Keratinocyte (primary cell): ENCODE data around the gene SYP. TPM values are rescaled to one million over a fixed set of nuclear protein-coding genes. Genes with fewer than 3 reads are reported as not detected.

Source experiments
- DNase-seq: peaks from one replicate; pipeline ENCODE4 v3.0.0-alpha.2; 2011; ENCODE audit warnings: low read depth, missing footprints, low spot score
- FAIRE-seq: peaks from 2 replicates; lab custom pipeline; 2011; peaks lifted over from hg19 to GRCh38; lab: Jason Lieb, UNC
- H2AFZ ChIP-seq: 2 replicates; pipeline ENCODE4 v1.6.0; 2012; ENCODE audit warnings: low read length, control low read depth, inconsistent platforms; ENCODE audit not compliant: control insufficient read depth
- H3K27ac ChIP-seq: 2 replicates; pipeline ENCODE4 v1.5.1; 2011; ENCODE audit warnings: low read length; ENCODE audit not compliant: control insufficient read depth, insufficient read depth
- H3K27me3 ChIP-seq: 3 replicates; pipeline ENCODE4 v1.6.0; 2011; ENCODE audit warnings: low read length; ENCODE audit not compliant: control insufficient read depth, insufficient read depth; ENCODE audit errors: extremely low read depth
- H3K36me3 ChIP-seq, 2 experiments: 2 replicates in 1 of 2; 3 replicates in 1 of 2; pipeline ENCODE4 v1.5.1; 2011; ENCODE audit warnings: low read length in 2 of 2, mild to moderate bottlenecking in 1 of 2; ENCODE audit not compliant: control insufficient read depth in 2 of 2, insufficient read depth in 2 of 2; ENCODE audit errors: extremely low read depth in 1 of 2
- H3K4me1 ChIP-seq: 3 replicates; pipeline ENCODE4 v1.5.1; 2011; ENCODE audit warnings: low read length; ENCODE audit not compliant: control insufficient read depth, insufficient read depth; ENCODE audit errors: extremely low read depth
- H3K4me2 ChIP-seq: 3 replicates; pipeline ENCODE4 v1.6.0; 2011; ENCODE audit warnings: low read depth, low read length; ENCODE audit not compliant: control insufficient read depth, insufficient read depth; ENCODE audit errors: extremely low read depth
- H3K4me3 ChIP-seq, 3 experiments: fragments of 200-600 bp in 1 of 3; sonication (generic) in 1 of 3; 2 replicates in 2 of 3; 3 replicates in 1 of 3; pipeline ENCODE4 v1.5.1; 2011 to 2016; ENCODE audit warnings: low read length in 3 of 3, mild to moderate bottlenecking in 3 of 3, control low read depth in 2 of 3, inconsistent platforms in 1 of 3, low read depth in 1 of 3, mixed read lengths in 1 of 3, mixed run types in 1 of 3, moderate library complexity in 1 of 3; ENCODE audit not compliant: control insufficient read depth in 2 of 3, insufficient read depth in 2 of 3; ENCODE audit errors: extremely low read depth in 1 of 3
- H3K79me2 ChIP-seq: 2 replicates; pipeline ENCODE4 v1.6.0; 2012; ENCODE audit warnings: low read length; ENCODE audit not compliant: control insufficient read depth, insufficient read depth
- H3K9ac ChIP-seq: 3 replicates; pipeline ENCODE4 v1.6.0; 2011; ENCODE audit warnings: low read length; ENCODE audit not compliant: control insufficient read depth, insufficient read depth; ENCODE audit errors: extremely low read depth
- H3K9me1 ChIP-seq: 3 replicates; pipeline ENCODE4 v1.6.0; 2011; ENCODE audit warnings: low read length; ENCODE audit not compliant: control insufficient read depth, insufficient read depth; ENCODE audit errors: extremely low read depth
- H3K9me3 ChIP-seq: 2 replicates; pipeline ENCODE4 v1.5.1; 2012; ENCODE audit warnings: low read depth, low read length; ENCODE audit not compliant: control insufficient read depth
- H4K20me1 ChIP-seq: 3 replicates; pipeline ENCODE4 v1.6.0; 2011; ENCODE audit warnings: low read length; ENCODE audit not compliant: control insufficient read depth, insufficient read depth; ENCODE audit errors: extremely low read depth
- EZH2 ChIP-seq: IDR thresholded peaks from one replicate; pipeline ENCODE4 v1.6.1; 2012; ENCODE audit warnings: inconsistent platforms, mild to moderate bottlenecking, low read length, moderate library complexity
- dilution Hi-C: fragments of 300-500 bp; cut with MboI; formaldehyde crosslinking; loops from one replicate; pipeline ENCODE4 v1.7.0; 2020; ENCODE audit warnings: low sequenced_read_pairs; ENCODE audit not compliant: extremely low pct_ligation_motif_present
- polyA plus RNA-seq, 5 experiments: library from polyadenylated mRNA; depleted of rRNA in 3 of 5; stranded (reverse) in 3 of 5; stranded (forward) in 1 of 5; unstranded in 1 of 5; fragments of >200 nt; gene quantifications; 1 replicate in 1 of 5; 2 replicates in 3 of 5; 3 replicates in 1 of 5; pipeline versions ENCODE4 v1.2.1 to v1.2.3, GENCODE V29; 2011 to 2012; ENCODE audit warnings: missing spikeins in 2 of 5, low read depth in 1 of 5, low replicate concordance in 1 of 5
- TF ChIP-seq, protein P1 (sequence below), 3 experiments: IDR thresholded peaks in 1 of 3; conservative IDR thresholded peaks in 1 of 3; optimal IDR thresholded peaks in 1 of 3; 2 replicates in 2 of 3; 3 replicates in 1 of 3; pipeline versions ENCODE3 to v1.5.1; 2011; ENCODE audit warnings: low read length in 3 of 3, mild to moderate bottlenecking in 3 of 3, moderate library complexity in 2 of 3, control low read depth in 1 of 3, inconsistent platforms in 1 of 3; ENCODE audit not compliant: insufficient read depth in 2 of 3; ENCODE audit errors: extremely low read depth in 1 of 3

The SYP gene
- polyA plus RNA-seq, 1 donor (not counting 4 experiments of a cell fraction or from before 2014, with no cell fraction given), result 0.07 TPM

DNA sequence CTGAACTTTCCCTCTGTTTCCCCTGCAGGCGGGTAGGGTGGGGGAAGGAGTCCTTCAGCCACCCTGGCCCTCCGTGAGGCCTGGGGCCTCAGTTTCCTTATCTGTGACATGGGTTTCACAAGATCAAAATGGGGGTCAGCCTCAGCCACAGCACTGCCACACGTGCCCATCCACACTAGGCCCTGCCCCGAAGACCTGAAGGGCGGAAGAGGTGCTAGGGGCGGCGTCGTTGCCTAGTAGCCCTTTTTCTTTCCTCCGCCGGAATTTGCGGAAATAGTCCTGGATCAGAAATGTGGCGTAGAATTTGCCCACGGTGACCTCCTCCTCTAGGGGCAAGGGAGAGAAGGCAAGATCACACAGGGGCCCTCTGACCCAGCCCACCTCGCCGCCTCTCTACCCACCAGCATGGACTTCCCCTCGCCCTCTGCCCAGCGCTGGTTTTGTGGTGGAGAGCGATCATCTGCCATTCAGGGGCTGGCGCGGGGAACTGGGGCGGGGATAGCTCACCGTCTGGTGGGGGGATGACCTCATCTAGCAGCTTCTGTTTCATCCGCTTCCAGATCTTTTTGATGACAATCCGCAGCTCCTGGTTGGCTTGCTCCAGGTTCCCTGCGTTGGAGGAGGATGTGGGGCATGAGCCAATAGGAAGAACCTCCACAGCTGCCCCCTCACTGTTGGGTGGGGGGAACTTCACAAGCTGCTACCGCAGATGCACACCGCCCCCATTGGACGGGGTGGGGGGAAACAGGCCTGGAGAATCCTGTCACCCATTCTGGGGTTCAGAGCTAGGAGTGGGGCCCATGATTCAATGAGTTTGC, 9.7 kb upstream of the SYP start:
- TF ChIP-seq, protein P1, sequence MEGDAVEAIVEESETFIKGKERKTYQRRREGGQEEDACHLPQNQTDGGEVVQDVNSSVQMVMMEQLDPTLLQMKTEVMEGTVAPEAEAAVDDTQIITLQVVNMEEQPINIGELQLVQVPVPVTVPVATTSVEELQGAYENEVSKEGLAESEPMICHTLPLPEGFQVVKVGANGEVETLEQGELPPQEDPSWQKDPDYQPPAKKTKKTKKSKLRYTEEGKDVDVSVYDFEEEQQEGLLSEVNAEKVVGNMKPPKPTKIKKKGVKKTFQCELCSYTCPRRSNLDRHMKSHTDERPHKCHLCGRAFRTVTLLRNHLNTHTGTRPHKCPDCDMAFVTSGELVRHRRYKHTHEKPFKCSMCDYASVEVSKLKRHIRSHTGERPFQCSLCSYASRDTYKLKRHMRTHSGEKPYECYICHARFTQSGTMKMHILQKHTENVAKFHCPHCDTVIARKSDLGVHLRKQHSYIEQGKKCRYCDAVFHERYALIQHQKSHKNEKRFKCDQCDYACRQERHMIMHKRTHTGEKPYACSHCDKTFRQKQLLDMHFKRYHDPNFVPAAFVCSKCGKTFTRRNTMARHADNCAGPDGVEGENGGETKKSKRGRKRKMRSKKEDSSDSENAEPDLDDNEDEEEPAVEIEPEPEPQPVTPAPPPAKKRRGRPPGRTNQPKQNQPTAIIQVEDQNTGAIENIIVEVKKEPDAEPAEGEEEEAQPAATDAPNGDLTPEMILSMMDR (optimal IDR thresholded peaks at IDR 0.05 in 1 of 3, IDR thresholded peaks at IDR 0.05 in 1 of 3, conservative IDR thresholded peaks at IDR 0.05 in 1 of 3; ENCODE audit: extremely low read depth in 1 of 3, insufficient read depth in 2 of 3, low read length in 3 of 3), result no peak
- no peak for TF ChIP-seq EZH2
- Histone ChIP-seq H3K9me1 (no peaks in the 10 kb centered on the region), H3K9ac (no peak overlapping the region), H3K27me3 (no peaks in the 10 kb centered on the region), H3K4me1 (no peaks in the 10 kb centered on the region), H3K27ac (no peak overlapping the region), H3K9me3 (no peaks in the 10 kb centered on the region), H3K4me3 (no peak overlapping the region), H2AFZ (no peak overlapping the region), H4K20me1 (no peaks in the 10 kb centered on the region), H3K36me3 (no peaks in the 10 kb centered on the region), H3K79me2 (no peaks in the 10 kb centered on the region), H3K4me2 (no peak overlapping the region)
- dilution Hi-C loops, result no loop called here
- DNase-seq, result no peak
- no peak for FAIRE-seq

DNA sequence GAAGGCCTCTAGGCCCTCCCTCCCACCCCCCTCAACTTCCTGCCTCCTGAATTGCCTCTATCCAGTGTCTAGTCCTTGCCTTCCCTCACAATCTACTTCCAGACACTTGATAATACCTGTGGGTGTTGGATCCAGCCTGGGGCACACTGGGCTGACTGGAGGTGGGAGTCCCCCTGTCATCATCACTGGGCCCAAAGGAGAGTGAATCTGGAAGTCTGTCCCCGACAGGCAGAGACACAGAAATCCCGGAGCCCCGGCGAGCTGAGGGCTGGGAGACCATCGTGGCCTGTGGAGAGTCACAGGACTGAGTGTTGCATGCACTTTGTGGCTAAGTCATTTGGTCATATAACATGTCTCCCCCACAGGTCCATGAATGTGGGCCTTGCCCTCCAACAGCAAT, 8.4 kb upstream of the SYP start:
- DNase-seq (no peak), FAIRE-seq (no peak)
- H3K27ac ChIP-seq, result no peak overlapping the region
- H3K4me1 ChIP-seq, result no peaks in the 10 kb centered on the region
- H3K27me3 ChIP-seq, result no peaks in the 10 kb centered on the region
- no peaks in the 10 kb centered on the region for H3K36me3 ChIP-seq
- no peaks in the 10 kb centered on the region for H4K20me1 ChIP-seq
- no peaks in the 10 kb centered on the region for H3K9me1 ChIP-seq
- no peak overlapping the region for H3K4me2 ChIP-seq
- TF ChIP-seq, protein P1 (optimal IDR thresholded peaks at IDR 0.05 in 1 of 3, IDR thresholded peaks at IDR 0.05 in 1 of 3, conservative IDR thresholded peaks at IDR 0.05 in 1 of 3; ENCODE audit: extremely low read depth in 1 of 3, insufficient read depth in 2 of 3, low read length in 3 of 3), result no peak
- TF ChIP-seq EZH2, result no peak
- H3K9ac ChIP-seq, result no peak overlapping the region
- no peaks in the 10 kb centered on the region for H3K9me3 ChIP-seq
- dilution Hi-C loops, result no loop called here
- no peak overlapping the region for H3K4me3 ChIP-seq
- H2AFZ ChIP-seq, result no peak overlapping the region
- no peaks in the 10 kb centered on the region for H3K79me2 ChIP-seq
